Measurements from ENCODE around the gene SEC24D. TPM values are rescaled to one million over a fixed set of nuclear protein-coding genes. Genes with fewer than 3 reads are reported as not detected.
A peak's percentile ranks its signal among the peaks of the same experiment; 100 is the strongest.

SEC24D gene
- total and polyA plus RNA-seq, 11 donors: 3.1 to 36.4 (median 14.8) TPM

GRCh38 chr4:118741301-118741855, 94.5 kb downstream of the SEC24D start:
- peak overlapping the region; percentile 29 to 83 (median 64) for H3K27ac ChIP-seq
- DNase-seq (no peak), ATAC-seq (peak; percentile 18 to 60 (median 34))
- H3K4me1 ChIP-seq: peaks cover 0 to 32% (median 16%) of the 10 kb centered on the region in 12 donors
- TF ChIP-seq CTCF (IDR thresholded peaks at IDR 0.05) (no peak), POLR2A (IDR thresholded peaks at IDR 0.05) (no peak)
- H3K4me3 ChIP-seq: peak overlapping the region in 7 of 12 donors; percentile 0 to 24 (median 9)
- H3K9me3 ChIP-seq: no peaks in the 10 kb centered on the region
- peaks cover 0 to 94% (median 64%) of the 10 kb centered on the region in 9 donors for H3K36me3 ChIP-seq
- intact Hi-C loops (cut with DNase I): loop anchor here in 9 of 10 donors (2.0 to 10.0 kb wide), 12 partner anchors 96 to 543 kb away; partner anchors contain the start of genes SYNPO2 (in 5 of the 9), MYOZ2 (in 1 of the 9) and SEC24D (in 1 of the 9)
- 21 to 35% (median 28%) methylated on average over 6 of the region's 6 CpGs for WGBS, 4 donors
- no peaks in the 10 kb centered on the region for H3K27me3 ChIP-seq

- H3K9me3 ChIP-seq: no peaks in the 10 kb centered on the region
- peaks cover 0 to 96% (median 69%) of the 10 kb centered on the region in 9 donors for H3K36me3 ChIP-seq
- peak overlapping the region; percentile 29 to 83 (median 64) for H3K27ac ChIP-seq
- intact Hi-C loops (cut with DNase I): loop anchor here in 9 of 10 donors (2.0 to 10.0 kb wide), 12 partner anchors 96 to 544 kb away; partner anchors contain the start of genes SYNPO2 (in 5 of the 9), MYOZ2 (in 1 of the 9) and SEC24D (in 1 of the 9)
- peaks cover 0 to 27% (median 14%) of the 10 kb centered on the region in 12 donors for H3K4me1 ChIP-seq
- WGBS, 4 donors: 23 to 34% (median 28%) methylated on average over 5 of the region's 5 CpGs
- peak; percentile 38 to 66 (median 50) for TF ChIP-seq CTCF (IDR thresholded peaks at IDR 0.05)
- no peak for TF ChIP-seq POLR2A (IDR thresholded peaks at IDR 0.05)
- peak overlapping the region in 7 of 12 donors; percentile 0 to 24 (median 9) for H3K4me3 ChIP-seq
- no peak for DNase-seq
- ATAC-seq: no peak
- no peaks in the 10 kb centered on the region for H3K27me3 ChIP-seq
Observed at GRCh38 chr4:118740869-118741268, 95.1 kb downstream of the SEC24D start.

DNA sequence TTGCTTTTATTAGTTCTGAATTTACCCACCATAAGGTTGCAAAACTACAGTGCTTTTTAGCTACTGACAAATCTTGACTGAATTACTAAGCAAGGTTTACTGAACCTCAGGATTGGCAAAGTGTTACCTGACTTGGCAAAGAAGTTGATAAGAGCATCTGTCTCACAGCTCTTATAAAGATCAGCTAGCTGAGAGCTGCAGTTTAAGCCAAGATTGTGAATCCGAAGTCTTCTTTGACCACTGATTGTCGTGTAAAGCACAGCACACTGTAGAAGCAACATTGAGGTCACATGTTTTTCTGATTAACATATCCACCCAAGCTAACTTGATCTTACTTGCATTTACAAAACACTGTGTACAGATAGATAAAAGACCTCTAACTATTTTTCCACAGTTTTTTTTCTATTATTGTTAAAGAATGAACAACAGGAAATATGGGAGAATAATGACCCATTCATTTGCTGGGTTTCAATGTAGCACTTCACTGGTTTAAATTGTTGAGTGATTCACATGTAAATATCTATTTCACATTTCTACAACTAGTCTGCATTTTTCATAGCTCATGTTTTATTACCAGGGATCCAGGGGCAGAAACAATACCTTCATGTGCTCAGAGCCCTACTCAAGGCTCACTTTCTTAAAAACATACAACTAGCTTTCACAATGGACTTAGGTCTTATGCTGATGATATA, 96.8 kb downstream of the SEC24D start:
- peaks cover 0 to 96% (median 79%) of the 10 kb centered on the region in 9 donors for H3K36me3 ChIP-seq
- H3K4me1 ChIP-seq: peaks cover 0 to 16% (median 11%) of the 10 kb centered on the region in 12 donors
- WGBS, 4 donors: 47 to 80% (median 59%) methylated on average over 2 of the region's 2 CpGs
- peak overlapping the region in 1 of 12 donors; percentile 83 for H3K27ac ChIP-seq
- DNase-seq (no peak), ATAC-seq (no peak)
- H3K4me3 ChIP-seq: no peak overlapping the region
- no peaks in the 10 kb centered on the region for H3K27me3 ChIP-seq
- TF ChIP-seq CTCF (IDR thresholded peaks at IDR 0.05) (no peak), POLR2A (IDR thresholded peaks at IDR 0.05) (no peak)
- intact Hi-C loops (cut with DNase I): no loop called here
- H3K9me3 ChIP-seq: no peaks in the 10 kb centered on the region

GRCh38 chr4:118738090-118738489, 97.8 kb downstream of the SEC24D start:
- H3K4me3 ChIP-seq: no peak overlapping the region
- intact Hi-C loops (cut with DNase I): no loop called here
- TF ChIP-seq CTCF (IDR thresholded peaks at IDR 0.05) (no peak), POLR2A (IDR thresholded peaks at IDR 0.05) (no peak)
- H3K36me3 ChIP-seq: peaks cover 0 to 96% (median 77%) of the 10 kb centered on the region in 9 donors
- H3K27me3 ChIP-seq: no peaks in the 10 kb centered on the region
- H3K27ac ChIP-seq: peak overlapping the region in 1 of 12 donors; percentile 83
- 83 to 91% (median 86%) methylated on average over 3 of the region's 3 CpGs for WGBS, 4 donors
- no peaks in the 10 kb centered on the region for H3K9me3 ChIP-seq
- ATAC-seq (no peak), DNase-seq (no peak)
- peaks cover 0 to 19% (median 11%) of the 10 kb centered on the region in 12 donors for H3K4me1 ChIP-seq

All from heart left ventricle (tissue), 16 donors.